ENCODE results near the gene NKX2-3. TPM values are rescaled to one million over a fixed set of nuclear protein-coding genes. Genes with fewer than 3 reads are reported as not detected.

NKX2-3 gene
- polyA plus RNA-seq, 2 of the 4 experiments (the other 2 are of a cell fraction), result not detected

GRCh38 chr10:99520847-99521764 lies 11.6 kb upstream of the NKX2-3 start:
- no peaks in the 10 kb centered on the region for H3K4me1 ChIP-seq
- WGBS (ENCODE audit: missing lambda C conversion rate), result 81% methylated on average over 34 of the region's 46 CpGs
- FAIRE-seq (no peak), ATAC-seq (no peak), DNase-seq (ENCODE audit: low read depth in 1 of 2, low spot score in 1 of 2) (no peak)
- H3K4me2 ChIP-seq, result no peak overlapping the region
- TF ChIP-seq HOXB5 (CRISPR knock-in tag; IDR thresholded peaks at IDR 0.05), result no peak
- no peak for TF ChIP-seq FOSB (CRISPR knock-in tag; IDR thresholded peaks at IDR 0.05)
- no peak for TF ChIP-seq RCOR1 (IDR thresholded peaks at IDR 0.05; ENCODE audit: low read depth, low read length)
- TF ChIP-seq CHD2 (IDR thresholded peaks at IDR 0.05; ENCODE audit: low read length, partially characterized antibody), result no peak
- TF ChIP-seq ESRRA (IDR thresholded peaks at IDR 0.05; ENCODE audit: borderline replicate concordance, low read length), result no peak
- no peak for TF ChIP-seq RAD21 (conservative IDR thresholded peaks at IDR 0.05 in 1 of 2, IDR thresholded peaks at IDR 0.05 in 1 of 2)
- TF ChIP-seq TP53 (CRISPR knock-in tag; IDR thresholded peaks at IDR 0.05), result no peak
- no peak for TF ChIP-seq ZNF302 (CRISPR knock-in tag; IDR thresholded peaks at IDR 0.05)
- TF ChIP-seq BHLHE40 (IDR thresholded peaks at IDR 0.05; ENCODE audit: low read depth, low read length), result no peak
- TF ChIP-seq EP300 (IDR thresholded peaks at IDR 0.05), result no peak
- no peak for TF ChIP-seq REST (IDR thresholded peaks at IDR 0.05)
- ChIA-PET POLR2A (no interaction called here), CTCF (interaction anchor here (0.7 to 1.5 kb wide), 6 partner anchors 9 to 324 kb away, joined by 3 to 4 read pairs (median 3); no protein-coding TSS in a partner anchor)
- H3K4me3 ChIP-seq, result no peak overlapping the region
- no peak overlapping the region for H3K27ac ChIP-seq
- H3K9me3 ChIP-seq, result no peaks in the 10 kb centered on the region

GRCh38 chr10:99521765-99522469 lies 10.8 kb upstream of the NKX2-3 start:
- ChIA-PET POLR2A (no interaction called here), CTCF (interaction anchor here (0.7 to 1.5 kb wide), 4 partner anchors 13 to 324 kb away, joined by 3 read pairs; no protein-coding TSS in a partner anchor)
- DNase-seq (ENCODE audit: low read depth in 1 of 2, low spot score in 1 of 2) (no peak), ATAC-seq (no peak), FAIRE-seq (no peak)
- 84% methylated on average over 51 of the region's 51 CpGs for WGBS (ENCODE audit: missing lambda C conversion rate)
- Histone ChIP-seq H3K27ac (no peak overlapping the region), H3K4me2 (no peak overlapping the region), H3K4me1 (no peaks in the 10 kb centered on the region), H3K4me3 (no peak overlapping the region), H3K9me3 (no peaks in the 10 kb centered on the region)
- TF ChIP-seq TFCP2L1 (CRISPR knock-in tag; IDR thresholded peaks at IDR 0.05) (no peak), BHLHE40 (IDR thresholded peaks at IDR 0.05; ENCODE audit: low read depth, low read length) (no peak), NR3C1 (IDR thresholded peaks at IDR 0.05) (no peak), CBX8 (IDR thresholded peaks at IDR 0.05) (no peak), USF2 (IDR thresholded peaks at IDR 0.05) (no peak), ZFP36 (IDR thresholded peaks at IDR 0.05; ENCODE audit: borderline replicate concordance, partially characterized antibody) (no peak), JUN (IDR thresholded peaks at IDR 0.05) (no peak), REST (IDR thresholded peaks at IDR 0.05) (no peak), ELK1 (IDR thresholded peaks at IDR 0.05; ENCODE audit: low read depth, low read length) (no peak), HOXA7 (CRISPR knock-in tag; IDR thresholded peaks at IDR 0.05) (no peak), CBX2 (IDR thresholded peaks at IDR 0.05; ENCODE audit: borderline replicate concordance, low read depth) (no peak), CHD2 (IDR thresholded peaks at IDR 0.05; ENCODE audit: low read length, partially characterized antibody) (no peak), MAZ (IDR thresholded peaks at IDR 0.05; ENCODE audit: borderline replicate concordance, low read depth, low read length) (no peak), MYC (IDR thresholded peaks at IDR 0.05; ENCODE audit: borderline replicate concordance, low read length) (no peak), ATOH8 (CRISPR knock-in tag; IDR thresholded peaks at IDR 0.05; ENCODE audit: low read depth) (no peak), EHMT2 (IDR thresholded peaks at IDR 0.05; ENCODE audit: low read depth) (no peak)

Data from A549 (cell line).